GM23338 (cell line): ENCODE measurements around the gene NPHP4. TPM values are rescaled to one million over a fixed set of nuclear protein-coding genes. Genes with fewer than 3 reads are reported as not detected.

Experiments used
- ATAC-seq: fragments of 200-7000 bp; cut with Tn5 transposase; 3 replicates; pipeline ENCODE4 v1.9.1; 2020
- DNase-seq: peaks from one replicate; pipeline ENCODE4 v3.0.0-alpha.2; 2015; ENCODE audit warnings: low spot score
- H2AFZ ChIP-seq: fragments of 200-600 bp; sonication (generic); 2 replicates; pipeline ENCODE4 v1.8.0; 2016; ENCODE audit warnings: antibody characterized with exemption, mild to moderate bottlenecking, moderate library complexity
- H3F3A ChIP-seq: fragments of 200-600 bp; sonication (generic); replicated peaks from 2 replicates; pipeline ENCODE4 v1.8.0; 2017; ENCODE audit warnings: antibody characterized with exemption, mixed run types, low read depth
- H3K27ac ChIP-seq: fragments of 200-600 bp; sonication (generic); 2 replicates; pipeline ENCODE4 v1.6.1; 2016; ENCODE audit warnings: low read depth
- H3K27me3 ChIP-seq: fragments of 200-600 bp; sonication (generic); 2 replicates; pipeline ENCODE4 v1.8.0; 2016; ENCODE audit warnings: mild to moderate bottlenecking, mixed run types, moderate library complexity; ENCODE audit not compliant: insufficient read depth
- H3K36me3 ChIP-seq: fragments of 200-600 bp; sonication (generic); 2 replicates; pipeline ENCODE4 v1.8.0; 2016; ENCODE audit warnings: mild to moderate bottlenecking; ENCODE audit not compliant: insufficient read depth
- H3K4me1 ChIP-seq: fragments of 200-600 bp; sonication (generic); 2 replicates; pipeline ENCODE4 v1.8.0; 2016; ENCODE audit warnings: mild to moderate bottlenecking, moderate library complexity; ENCODE audit not compliant: insufficient read depth
- H3K4me2 ChIP-seq: fragments of 200-600 bp; sonication (generic); 2 replicates; pipeline ENCODE4 v1.7.1; 2017; ENCODE audit warnings: mixed run types
- H3K4me3 ChIP-seq: fragments of 200-600 bp; sonication (generic); 2 replicates; pipeline ENCODE4 v1.6.1; 2016; ENCODE audit warnings: mixed run types
- H3K79me2 ChIP-seq: fragments of 200-600 bp; sonication (generic); replicated peaks from 2 replicates; pipeline ENCODE4 v1.8.0; 2017; ENCODE audit warnings: mild to moderate bottlenecking; ENCODE audit not compliant: insufficient read depth
- H3K9me2 ChIP-seq: fragments of 200-600 bp; sonication (generic); 2 replicates; pipeline ENCODE4 v1.8.0; 2017; ENCODE audit not compliant: insufficient read depth
- H4K20me1 ChIP-seq: fragments of 200-600 bp; sonication (generic); replicated peaks from 2 replicates; pipeline ENCODE4 v1.8.0; 2017; ENCODE audit warnings: mild to moderate bottlenecking; ENCODE audit not compliant: insufficient read depth
- H3K27ac Mint-ChIP-seq: 2 replicates; pipeline ENCODE4 v1.8.0; 2020; ENCODE audit warnings: inconsistent platforms, mild to moderate bottlenecking, moderate library complexity, mixed read lengths
- H3K27me3 Mint-ChIP-seq: 3 replicates; pipeline ENCODE4 v1.8.0; 2022; ENCODE audit warnings: low read depth, mild to moderate bottlenecking, moderate library complexity, mixed read lengths, inconsistent platforms; ENCODE audit not compliant: insufficient read depth, poor library complexity
- H3K36me3 Mint-ChIP-seq: 3 replicates; pipeline ENCODE4 v1.8.0; 2021; ENCODE audit warnings: low read depth, mild to moderate bottlenecking, inconsistent platforms, moderate library complexity, mixed read lengths
- H3K4me1 Mint-ChIP-seq: 3 replicates; pipeline ENCODE4 v1.8.0; 2020; ENCODE audit warnings: mild to moderate bottlenecking, inconsistent platforms, mixed read lengths
- H3K4me3 Mint-ChIP-seq: 3 replicates; pipeline ENCODE4 v1.8.0; 2021; ENCODE audit warnings: moderate library complexity, mild to moderate bottlenecking, inconsistent platforms, mixed read lengths
- H3K9me3 Mint-ChIP-seq: 3 replicates; pipeline ENCODE4 v1.8.0; 2020; ENCODE audit warnings: moderate library complexity, mild to moderate bottlenecking, inconsistent platforms, mixed read lengths
- CREB1 ChIP-seq: fragments of 250-450 bp; sonication (Bioruptor Pico); IDR thresholded peaks from 2 replicates; pipeline ENCODE4 v1.5.0; 2020; ENCODE audit warnings: low read depth, mild to moderate bottlenecking, moderate library complexity
- EZH2 ChIP-seq: fragments of 200-600 bp; sonication (generic); IDR thresholded peaks from one replicate; pipeline ENCODE4 v1.8.0; 2017; ENCODE audit warnings: antibody characterized with exemption, mild to moderate bottlenecking, low read depth; ENCODE audit not compliant: unreplicated experiment
- NANOG ChIP-seq: IDR thresholded peaks from 2 replicates; pipeline ENCODE4 v1.6.1; 2016; ENCODE audit warnings: antibody characterized with exemption, borderline replicate concordance
- STAT1 ChIP-seq: IDR thresholded peaks from one replicate; pipeline ENCODE4 v1.6.1; 2016; ENCODE audit warnings: antibody characterized with exemption; ENCODE audit not compliant: unreplicated experiment
- ZNF114 ChIP-seq: fragments of 250-450 bp; sonication (Bioruptor Pico); IDR thresholded peaks from 2 replicates; pipeline ENCODE4 v1.5.0; 2020; ENCODE audit warnings: mild to moderate bottlenecking, moderate library complexity
- ZNF331 ChIP-seq: fragments of 250-450 bp; sonication (Bioruptor Pico); IDR thresholded peaks from 2 replicates; pipeline ENCODE4 v1.5.0; 2020; ENCODE audit warnings: low read depth, mild to moderate bottlenecking, moderate library complexity
- ZNF462 ChIP-seq: fragments of 250-450 bp; sonication (Bioruptor Pico); IDR thresholded peaks from 2 replicates; pipeline ENCODE4 v1.5.0; 2020; ENCODE audit warnings: mild to moderate bottlenecking, moderate library complexity
- polyA plus RNA-seq: library from polyadenylated mRNA; unstranded; fragments of >200 nt; fragmentation: Nextera tagmentation; extraction: Ambion mirVana; gene quantifications from 2 replicates; pipeline ENCODE4 v1.2.1, GENCODE V29; 2016
- total RNA-seq: library from RNA; depleted of rRNA; stranded (reverse); fragments of >200 nt; shearing (Covaris generic); gene quantifications from 2 replicates; pipeline ENCODE4 v1.2.3, GENCODE V29; 2014

The NPHP4 gene
- total and polyA plus RNA-seq, 2 experiments from 2014 or later: 2.5 to 12.4 TPM

DNA sequence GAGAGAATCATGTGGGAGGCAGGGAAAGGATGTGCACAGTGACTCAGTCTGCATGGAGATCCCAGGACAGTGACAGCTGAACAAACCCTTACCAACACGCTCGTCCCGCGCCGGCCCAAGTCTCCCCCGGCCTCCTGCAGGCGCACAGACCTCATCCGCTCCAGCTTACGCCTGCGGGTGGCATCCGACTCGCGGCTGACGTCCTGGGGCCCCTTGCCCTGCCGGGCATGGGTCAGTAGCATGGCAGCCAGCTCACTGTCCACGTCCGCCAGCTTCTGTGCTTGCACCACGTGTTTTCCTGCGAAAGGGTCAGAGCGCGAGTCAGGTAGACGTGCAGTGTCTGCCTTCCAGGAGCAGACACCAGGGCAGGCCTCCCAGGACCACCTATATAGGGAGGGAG, 115.2 kb downstream of the NPHP4 start:
- Histone ChIP-seq H3K4me2 (no peak overlapping the region), H4K20me1 (no peaks in the 10 kb centered on the region), H3K27me3 (no peaks in the 10 kb centered on the region), H3K4me3 (no peak overlapping the region), H3K9me2 (no peaks in the 10 kb centered on the region), H2AFZ (no peak overlapping the region), H3K27ac (no peak overlapping the region), H3K79me2 (no peaks in the 10 kb centered on the region), H3K36me3 (no peaks in the 10 kb centered on the region), H3F3A (no peaks in the 10 kb centered on the region), H3K4me1 (no peaks in the 10 kb centered on the region)
- H3K27ac Mint-ChIP-seq: no peak overlapping the region
- ATAC-seq (no peak), DNase-seq (no peak)
- H3K36me3 Mint-ChIP-seq: peaks cover 20% of the 10 kb centered on the region
- no peak for TF ChIP-seq ZNF462
- TF ChIP-seq ZNF114 (CRISPR knock-in tag): no peak
- TF ChIP-seq CREB1: no peak
- no peak for TF ChIP-seq ZNF331
- no peak overlapping the region for H3K4me3 Mint-ChIP-seq
- no peaks in the 10 kb centered on the region for H3K4me1 Mint-ChIP-seq
- H3K9me3 Mint-ChIP-seq: peaks cover 8% of the 10 kb centered on the region; the same call in 2 of the 3 replicates
- no peaks in the 10 kb centered on the region for H3K27me3 Mint-ChIP-seq

- Histone ChIP-seq H3K4me2 (no peak overlapping the region), H3K79me2 (no peaks in the 10 kb centered on the region), H2AFZ (no peak overlapping the region), H3K4me3 (no peak overlapping the region), H3K4me1 (no peaks in the 10 kb centered on the region), H3F3A (no peaks in the 10 kb centered on the region), H3K36me3 (no peaks in the 10 kb centered on the region), H3K9me2 (no peaks in the 10 kb centered on the region), H3K27me3 (no peaks in the 10 kb centered on the region), H4K20me1 (no peaks in the 10 kb centered on the region), H3K27ac (no peak overlapping the region)
- peaks cover 8% of the 10 kb centered on the region; the same call in 2 of the 3 replicates for H3K9me3 Mint-ChIP-seq
- peaks cover 20% of the 10 kb centered on the region for H3K36me3 Mint-ChIP-seq
- no peaks in the 10 kb centered on the region for H3K27me3 Mint-ChIP-seq
- H3K4me3 Mint-ChIP-seq: no peak overlapping the region
- H3K27ac Mint-ChIP-seq: no peak overlapping the region
- no peak for ATAC-seq
- DNase-seq: no peak
- no peaks in the 10 kb centered on the region for H3K4me1 Mint-ChIP-seq
- no peak for TF ChIP-seq STAT1
- no peak for TF ChIP-seq ZNF462
- no peak for TF ChIP-seq CREB1
- TF ChIP-seq NANOG: no peak
- TF ChIP-seq EZH2: no peak
Observed at GRCh38 chr1:5876094-5876650, 116.1 kb downstream of the NPHP4 start.
